HG03097 (cell line): ENCODE results near the gene ZNF407.
"Not testable (repeated sequence)": the region's sequence is repeated elsewhere in the genome, so short reads cannot be mapped to it uniquely, and the experiment has no call there.

Source experiments
- ATAC-seq: cut with Tn5 transposase; IDR thresholded peaks from one replicate; pipeline ENCODE4 v1.9.1; 2021; ENCODE audit not compliant: unreplicated experiment, low FRiP score

Gene ZNF407

GRCh38 chr18:74947875-74948274 lies 350.2 kb downstream of the ZNF407 start:
- ATAC-seq: no peak

GRCh38 chr18:74949611-74950010 lies 351.9 kb downstream of the ZNF407 start:
- ATAC-seq: no peak

GRCh38 chr18:74950479-74950878 lies 352.8 kb downstream of the ZNF407 start:
- no peak for ATAC-seq

- ATAC-seq: peak; percentile 78
Measured at GRCh38 chr18:74951165-74951760, 353.6 kb downstream of the ZNF407 start.

- no peak for ATAC-seq
Measured at GRCh38 chr18:74957588-74958224, 360.0 kb downstream of the ZNF407 start.

GRCh38 chr18:74959216-74959615 lies 361.5 kb downstream of the ZNF407 start:
- no peak for ATAC-seq

- ATAC-seq: no peak
Measured at GRCh38 chr18:74961596-74961995, 363.9 kb downstream of the ZNF407 start.

- peak; percentile 67 for ATAC-seq
Measured at GRCh38 chr18:74963820-74964446, 366.3 kb downstream of the ZNF407 start.

- no peak for ATAC-seq
Measured at GRCh38 chr18:74965682-74966081, 368.0 kb downstream of the ZNF407 start.

GRCh38 chr18:74967438-74967837 lies 369.8 kb downstream of the ZNF407 start:
- no peak for ATAC-seq

GRCh38 chr18:74967979-74968378 lies 370.3 kb downstream of the ZNF407 start:
- no peak for ATAC-seq

- not testable (repeated sequence) for ATAC-seq
Measured at GRCh38 chr18:74971358-74971757, 373.7 kb downstream of the ZNF407 start.

- ATAC-seq: not testable (repeated sequence)
Measured at GRCh38 chr18:74971776-74972175, 374.1 kb downstream of the ZNF407 start.

- ATAC-seq: no peak
Measured at GRCh38 chr18:74972354-74972753, 374.7 kb downstream of the ZNF407 start.

- no peak for ATAC-seq
Measured at GRCh38 chr18:74975001-74975400, 377.3 kb downstream of the ZNF407 start.

GRCh38 chr18:74976331-74976909 lies 378.8 kb downstream of the ZNF407 start:
- ATAC-seq: no peak

- ATAC-seq: no peak
Measured at GRCh38 chr18:74977041-74977440, 379.4 kb downstream of the ZNF407 start.

- no peak for ATAC-seq
Measured at GRCh38 chr18:74980669-74981068, 383.0 kb downstream of the ZNF407 start.

GRCh38 chr18:74981476-74981875 lies 383.8 kb downstream of the ZNF407 start:
- ATAC-seq: no peak

GRCh38 chr18:74982946-74983635 lies 385.4 kb downstream of the ZNF407 start:
- no peak for ATAC-seq

GRCh38 chr18:74989134-74989533 lies 391.5 kb downstream of the ZNF407 start:
- no peak for ATAC-seq
